ENCODE data around the gene SERPINE3.

DNA sequence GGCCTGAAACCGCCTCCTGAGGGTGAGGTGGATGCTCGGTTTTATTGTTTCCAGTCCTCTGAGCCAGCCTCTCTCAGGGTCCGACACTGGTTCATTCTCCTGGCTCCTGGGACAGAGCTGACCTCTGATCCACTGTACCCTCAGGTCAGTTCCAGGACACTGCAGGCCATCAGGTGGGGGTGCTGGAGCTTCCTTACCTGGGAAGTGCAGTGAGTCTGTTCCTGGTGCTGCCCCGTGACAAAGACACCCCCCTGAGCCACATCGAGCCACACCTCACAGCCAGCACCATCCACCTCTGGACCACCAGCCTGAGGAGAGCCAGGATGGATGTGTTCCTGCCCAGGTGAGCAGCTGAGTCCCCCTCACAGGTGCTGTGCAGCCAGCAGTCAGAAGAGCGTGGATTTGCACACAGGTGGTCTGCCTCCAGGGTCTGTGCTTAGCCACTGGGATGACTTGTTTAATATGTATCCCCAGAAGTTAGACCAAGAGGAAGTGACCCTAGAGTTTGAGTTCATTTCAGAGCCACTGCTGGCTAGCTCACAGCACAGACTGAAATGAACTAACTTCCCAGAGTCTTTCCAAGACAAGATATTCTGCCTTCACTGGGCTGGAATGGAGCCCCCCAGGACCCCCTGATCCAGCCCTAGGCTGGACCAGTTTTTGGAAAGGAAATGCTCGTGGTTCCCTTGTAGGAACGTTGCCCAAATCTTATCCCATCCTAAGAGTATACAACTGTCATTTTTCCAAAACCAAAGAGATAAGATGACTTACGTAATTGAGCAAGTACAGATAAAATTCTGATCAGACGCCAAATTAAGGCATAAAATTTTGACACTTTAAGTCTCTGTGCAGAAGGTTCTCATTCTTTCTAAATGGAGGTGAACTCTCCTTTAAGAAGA, 8.8 kb downstream of the SERPINE3 start:
- TF ChIP-seq, protein P1, sequence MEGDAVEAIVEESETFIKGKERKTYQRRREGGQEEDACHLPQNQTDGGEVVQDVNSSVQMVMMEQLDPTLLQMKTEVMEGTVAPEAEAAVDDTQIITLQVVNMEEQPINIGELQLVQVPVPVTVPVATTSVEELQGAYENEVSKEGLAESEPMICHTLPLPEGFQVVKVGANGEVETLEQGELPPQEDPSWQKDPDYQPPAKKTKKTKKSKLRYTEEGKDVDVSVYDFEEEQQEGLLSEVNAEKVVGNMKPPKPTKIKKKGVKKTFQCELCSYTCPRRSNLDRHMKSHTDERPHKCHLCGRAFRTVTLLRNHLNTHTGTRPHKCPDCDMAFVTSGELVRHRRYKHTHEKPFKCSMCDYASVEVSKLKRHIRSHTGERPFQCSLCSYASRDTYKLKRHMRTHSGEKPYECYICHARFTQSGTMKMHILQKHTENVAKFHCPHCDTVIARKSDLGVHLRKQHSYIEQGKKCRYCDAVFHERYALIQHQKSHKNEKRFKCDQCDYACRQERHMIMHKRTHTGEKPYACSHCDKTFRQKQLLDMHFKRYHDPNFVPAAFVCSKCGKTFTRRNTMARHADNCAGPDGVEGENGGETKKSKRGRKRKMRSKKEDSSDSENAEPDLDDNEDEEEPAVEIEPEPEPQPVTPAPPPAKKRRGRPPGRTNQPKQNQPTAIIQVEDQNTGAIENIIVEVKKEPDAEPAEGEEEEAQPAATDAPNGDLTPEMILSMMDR (IDR thresholded peaks at IDR 0.05): no peak
- no peak for TF ChIP-seq EP300 (IDR thresholded peaks at IDR 0.05)
